Liver (tissue), 9 donors: ENCODE measurements around the gene ZNF274. TPM values are rescaled to one million over a fixed set of nuclear protein-coding genes. Genes with fewer than 3 reads are reported as not detected.

Experiments
- DNase-seq: peaks from one replicate; pipeline ENCODE4 v3.0.0-alpha.2; 2017; ENCODE audit warnings: low spot score
- H3K27ac ChIP-seq, 2 donors: one replicate each; pipeline ENCODE4 v1.7.0; 2013; ENCODE audit warnings: inconsistent platforms in 2 of 2, low read length in 2 of 2, control low read depth in 1 of 2, low read depth in 1 of 2, mild to moderate bottlenecking in 1 of 2
- H3K27me3 ChIP-seq, 4 donors: one replicate each; pipeline versions ENCODE4 v1.6.1 to v1.7.0; 2013; ENCODE audit warnings: low read length in 3 of 4, inconsistent platforms in 1 of 4, mild to moderate bottlenecking in 1 of 4, moderate library complexity in 1 of 4; ENCODE audit not compliant: control insufficient read depth in 4 of 4, insufficient read depth in 4 of 4
- H3K36me3 ChIP-seq, 4 donors: one replicate each; pipeline versions ENCODE4 v1.6.1 to v1.7.0; 2013; ENCODE audit warnings: low read length in 3 of 4, mild to moderate bottlenecking in 3 of 4, low read depth in 1 of 4, moderate library complexity in 1 of 4; ENCODE audit not compliant: control insufficient read depth in 4 of 4, insufficient read depth in 3 of 4
- H3K4me1 ChIP-seq, 4 donors: one replicate each; pipeline versions ENCODE4 v1.6.1 to v1.7.0; 2013; ENCODE audit warnings: low read length in 3 of 4, mild to moderate bottlenecking in 3 of 4, moderate library complexity in 1 of 4; ENCODE audit not compliant: control insufficient read depth in 4 of 4, insufficient read depth in 4 of 4
- H3K4me3 ChIP-seq, 3 donors: one replicate each; pipeline versions ENCODE4 v1.6.1 to v1.7.0; 2013; ENCODE audit warnings: low read length in 3 of 3, control low read depth in 1 of 3, low read depth in 1 of 3, mild to moderate bottlenecking in 1 of 3
- H3K9ac ChIP-seq, 2 donors: one replicate each; pipeline ENCODE4 v1.7.0; 2013; ENCODE audit warnings: low read length in 2 of 2, mild to moderate bottlenecking in 2 of 2, moderate library complexity in 2 of 2, control low read depth in 1 of 2, low read depth in 1 of 2
- H3K9me3 ChIP-seq, 4 donors: one replicate each; pipeline versions ENCODE4 v1.6.1 to v1.7.0; 2013; ENCODE audit warnings: low read length in 3 of 4; ENCODE audit not compliant: control insufficient read depth in 4 of 4
- ATF3 ChIP-seq: IDR thresholded peaks from 2 replicates; pipeline ENCODE4 v1.6.1; 2016; ENCODE audit warnings: antibody characterized with exemption
- CTCF ChIP-seq: fragments of 150-350 bp; IDR thresholded peaks from 2 replicates; pipeline ENCODE4 v1.5.1; 2017; ENCODE audit warnings: improper control_type of control experiment, low read depth, low read length; ENCODE audit not compliant: missing input control
- EGR1 ChIP-seq, 2 donors: IDR thresholded peaks; 2 replicates each; pipeline ENCODE4 v1.6.1; 2016 to 2018; ENCODE audit warnings: antibody characterized with exemption in 2 of 2, low read depth in 2 of 2
- FOXA1 ChIP-seq: IDR thresholded peaks from 2 replicates; pipeline ENCODE4 v1.6.1; 2016; ENCODE audit warnings: antibody characterized with exemption
- FOXA2 ChIP-seq: IDR thresholded peaks from 2 replicates; pipeline ENCODE4 v1.6.1; 2016; ENCODE audit warnings: antibody characterized with exemption
- GABPA ChIP-seq, 2 donors: IDR thresholded peaks in 1 of 2; conservative IDR thresholded peaks in 1 of 2; 2 replicates each; pipeline ENCODE4 v1.6.1; 2016; ENCODE audit warnings: antibody characterized with exemption in 2 of 2, mild to moderate bottlenecking in 1 of 2, moderate library complexity in 1 of 2
- HNF4A ChIP-seq, 2 donors: conservative IDR thresholded peaks; 2 replicates each; pipeline ENCODE4 v1.6.1; 2016; ENCODE audit warnings: antibody characterized with exemption in 2 of 2, mild to moderate bottlenecking in 2 of 2
- HNF4G ChIP-seq: IDR thresholded peaks from 2 replicates; pipeline ENCODE4 v1.6.1; 2016; ENCODE audit warnings: antibody characterized with exemption
- JUND ChIP-seq, 2 donors: IDR thresholded peaks; 2 replicates each; pipeline ENCODE4 v1.6.1; 2016; ENCODE audit warnings: antibody characterized with exemption in 2 of 2
- NR2F2 ChIP-seq: IDR thresholded peaks from 2 replicates; pipeline ENCODE4 v1.6.1; 2016; ENCODE audit warnings: antibody characterized with exemption
- RAD21 ChIP-seq, 2 donors: IDR thresholded peaks; 2 replicates each; pipeline ENCODE4 v1.6.1; 2016; ENCODE audit warnings: antibody characterized with exemption in 2 of 2, mild to moderate bottlenecking in 2 of 2
- REST ChIP-seq: IDR thresholded peaks from 2 replicates; pipeline ENCODE4 v1.6.1; 2016; ENCODE audit warnings: antibody characterized with exemption, mild to moderate bottlenecking
- RXRA ChIP-seq, 2 donors: IDR thresholded peaks; 2 replicates each; pipeline ENCODE4 v1.6.1; 2017 to 2018; ENCODE audit warnings: antibody characterized with exemption in 2 of 2, mild to moderate bottlenecking in 1 of 2
- SP1 ChIP-seq: IDR thresholded peaks from 2 replicates; pipeline ENCODE4 v1.6.1; 2018; ENCODE audit warnings: antibody characterized with exemption, mild to moderate bottlenecking
- TAF1 ChIP-seq: conservative IDR thresholded peaks from 2 replicates; pipeline ENCODE4 v1.6.1; 2016; ENCODE audit warnings: antibody characterized with exemption, mild to moderate bottlenecking
- YY1 ChIP-seq: IDR thresholded peaks from 2 replicates; pipeline ENCODE4 v1.6.1; 2016; ENCODE audit warnings: antibody characterized with exemption, mild to moderate bottlenecking
- ZBTB33 ChIP-seq: IDR thresholded peaks from 2 replicates; pipeline ENCODE4 v1.6.1; 2016; ENCODE audit warnings: antibody characterized with exemption
- WGBS: extraction: QIAGEN DNeasy Blood & Tissue Kit; methylation state at CpG from one replicate; pipeline ENCODE4 v1.1.7; 2013; 5-methylcytosine and 5-hydroxymethylcytosine counted together
- polyA plus RNA-seq, 2 donors: library from polyadenylated mRNA; stranded (reverse) in 1 of 2; unstranded in 1 of 2; fragments of 200-250 nt in 1 of 2; fragments of >200 nt in 1 of 2; fragmentation: Nextera tagmentation in 1 of 2; extraction: Ambion mirVana in 1 of 2; gene quantifications; one replicate each; pipeline versions ENCODE4 v1.2.1 to v1.2.3, GENCODE V29; 2013 to 2015
- total RNA-seq, 2 donors: library from RNA; depleted of rRNA; stranded (reverse); fragments of >200 nt; gene quantifications; one replicate each; pipeline ENCODE4 v1.2.3, GENCODE V29; 2014
- donor health status: healthy.
- donor health status: healthy.
- donor health status: healthy.
- donor health status: healthy.
- donor health status: healthy.

The ZNF274 gene
- total and polyA plus RNA-seq, 4 donors = 5.7 to 18.2 (median 11.9) TPM

- TF ChIP-seq REST (no peak), FOXA1 (no peak)
Observed at GRCh38 chr19:58166268-58166667, 16.6 kb upstream of the ZNF274 start (continued).

GRCh38 chr19:58166708-58167280 lies 16.1 kb upstream of the ZNF274 start:
- Histone ChIP-seq H3K4me3 (peak overlapping the region in 2 of 3 donors; percentile 41 to 50), H3K27me3 (no peaks in the 10 kb centered on the region), H3K36me3 (peaks cover 0 to 1% (median 0%) of the 10 kb centered on the region in 4 donors), H3K4me1 (no peaks in the 10 kb centered on the region), H3K9ac (no peak overlapping the region), H3K9me3 (peaks cover 51 to 75% (median 59%) of the 10 kb centered on the region in 4 donors), H3K27ac (no peak overlapping the region)
- TF ChIP-seq JUND (IDR thresholded peaks at IDR 0.05) (no peak), SP1 (no peak), TAF1 (no peak), HNF4A (conservative IDR thresholded peaks at IDR 0.05) (no peak), EGR1 (IDR thresholded peaks at IDR 0.05; ENCODE audit: low read depth in 2 of 2) (no peak), GABPA (IDR thresholded peaks at IDR 0.05 in 1 of 2, conservative IDR thresholded peaks at IDR 0.05 in 1 of 2) (no peak), RAD21 (IDR thresholded peaks at IDR 0.05) (no peak), FOXA2 (no peak), ATF3 (no peak), HNF4G (no peak), ZBTB33 (no peak), YY1 (no peak), RXRA (IDR thresholded peaks at IDR 0.05) (no peak)
- DNase-seq = no peak
- 61% methylated on average over 4 of the region's 4 CpGs for WGBS

- Histone ChIP-seq H3K4me1 (no peaks in the 10 kb centered on the region), H3K9me3 (peaks cover 51 to 70% (median 57%) of the 10 kb centered on the region in 4 donors), H3K4me3 (peak overlapping the region in 2 of 3 donors; percentile 44 to 49), H3K36me3 (peaks cover 0 to 1% (median 0%) of the 10 kb centered on the region in 4 donors), H3K27me3 (no peaks in the 10 kb centered on the region), H3K9ac (no peak overlapping the region), H3K27ac (no peak overlapping the region)
- DNase-seq = no peak
- 53% methylated on average over 1 of the region's 1 CpG for WGBS
- TF ChIP-seq HNF4G = no peak
- TF ChIP-seq FOXA2 = no peak
- no peak for TF ChIP-seq HNF4A (conservative IDR thresholded peaks at IDR 0.05)
- TF ChIP-seq TAF1 = no peak
- no peak for TF ChIP-seq ATF3
- TF ChIP-seq FOXA1 = no peak
- TF ChIP-seq EGR1 (IDR thresholded peaks at IDR 0.05; ENCODE audit: low read depth in 2 of 2) = no peak
- TF ChIP-seq YY1 = no peak
- no peak for TF ChIP-seq ZBTB33
- TF ChIP-seq SP1 = no peak
- TF ChIP-seq JUND (IDR thresholded peaks at IDR 0.05) = no peak
- no peak for TF ChIP-seq RXRA (IDR thresholded peaks at IDR 0.05)
- TF ChIP-seq NR2F2 = no peak
- no peak for TF ChIP-seq RAD21 (IDR thresholded peaks at IDR 0.05)
- TF ChIP-seq CTCF = no peak
Observed at GRCh38 chr19:58170860-58171259, 12.0 kb upstream of the ZNF274 start.
